IMR-90 (cell line): ENCODE data around the gene BATF2. TPM values are rescaled to one million over a fixed set of nuclear protein-coding genes. Genes with fewer than 3 reads are reported as not detected.

Source experiments
- ATAC-seq: fragments of 200-7000 bp; cut with Tn5 transposase; 2 replicates; pipeline ENCODE4 v1.9.1; 2020; ENCODE audit warnings: low read depth, mild to moderate bottlenecking, moderate library complexity
- BruUV-seq: library from RNA; stranded (reverse); fragments of 400-500 nt; replicated peaks from 2 replicates; lab custom pipeline; 2021; lab: Mats Ljungman, UMichigan
- CTCF ChIA-PET: fragments of 300-600 bp; formaldehyde crosslinking; extraction: SDS; loops from one replicate; lab custom pipeline; 2021; ENCODE audit warnings: antibody characterized with exemption; lab: Yijun Ruan, JAX
- POLR2A ChIA-PET: fragments of 300-600 bp; sonication (Branson Sonifier 250); formaldehyde crosslinking; loops from one replicate; lab custom pipeline; 2022; ENCODE audit warnings: antibody characterized with exemption; ENCODE audit not compliant: unreplicated experiment; lab: Charles Lee
- DNase-seq: peaks from one replicate; pipeline ENCODE4 v3.0.0; 2013
- H2AFZ ChIP-seq: replicated peaks from 2 replicates; pipeline ENCODE3; 2013; ENCODE audit warnings: low read length, mild to moderate bottlenecking; ENCODE audit not compliant: poor library complexity
- H2AK5ac ChIP-seq: 2 replicates; pipeline ENCODE4 v1.6.1; 2013; ENCODE audit warnings: low read depth, low read length, inconsistent platforms
- H2AK9ac ChIP-seq: replicated peaks from 2 replicates; pipeline ENCODE3; 2013; ENCODE audit warnings: mild to moderate bottlenecking, low read depth, low read length, moderate library complexity; ENCODE audit not compliant: poor library complexity
- H2BK120ac ChIP-seq: 2 replicates; pipeline ENCODE4 v1.6.1; 2013; ENCODE audit warnings: low read depth, low read length, inconsistent platforms
- H2BK15ac ChIP-seq: 3 replicates; pipeline ENCODE4 v1.6.1; 2013; ENCODE audit warnings: low read depth, low read length, inconsistent platforms
- H2BK20ac ChIP-seq: 2 replicates; pipeline ENCODE4 v1.6.1; 2013; ENCODE audit warnings: low read depth, mild to moderate bottlenecking, inconsistent platforms, low read length, moderate library complexity
- H2BK5ac ChIP-seq: 2 replicates; pipeline ENCODE4 v1.6.1; 2013; ENCODE audit warnings: mild to moderate bottlenecking, low read depth, low read length, inconsistent platforms; ENCODE audit not compliant: poor library complexity, severe bottlenecking
- H3K14ac ChIP-seq: replicated peaks from 2 replicates; pipeline ENCODE4 v1.6.1; 2013; ENCODE audit warnings: low read depth, low read length, inconsistent platforms
- H3K18ac ChIP-seq: 2 replicates; pipeline ENCODE4 v1.6.1; 2013; ENCODE audit warnings: low read depth, low read length, control low read depth
- H3K23ac ChIP-seq: 2 replicates; pipeline ENCODE4 v1.6.1; 2013; ENCODE audit warnings: low read depth, low read length, inconsistent platforms
- H3K27ac ChIP-seq: 2 replicates; pipeline ENCODE4 v1.5.1; 2013; ENCODE audit warnings: mild to moderate bottlenecking, control low read depth, low read length; ENCODE audit not compliant: insufficient read depth
- H3K27me3 ChIP-seq: 2 replicates; pipeline ENCODE4 v1.6.1; 2013; ENCODE audit warnings: low read length; ENCODE audit not compliant: control insufficient read depth, insufficient read depth
- H3K36me3 ChIP-seq: 2 replicates; pipeline ENCODE4 v1.6.1; 2013; ENCODE audit warnings: low read length, mixed read lengths; ENCODE audit not compliant: control insufficient read depth, insufficient read depth
- H3K4ac ChIP-seq: 2 replicates; pipeline ENCODE4 v1.6.1; 2013; ENCODE audit warnings: low read depth, low read length, inconsistent platforms
- H3K4me1 ChIP-seq: 2 replicates; pipeline ENCODE4 v1.6.1; 2013; ENCODE audit warnings: low read length, mixed read lengths; ENCODE audit not compliant: control insufficient read depth, insufficient read depth
- H3K4me2 ChIP-seq: 2 replicates; pipeline ENCODE4 v1.6.1; 2013; ENCODE audit warnings: low read depth, mild to moderate bottlenecking, control low read depth, low read length, moderate library complexity
- H3K4me3 ChIP-seq: 2 replicates; pipeline ENCODE4 v1.5.1; 2013; ENCODE audit warnings: low read depth, mild to moderate bottlenecking, control low read depth, low read length, moderate library complexity; ENCODE audit not compliant: insufficient read depth
- H3K56ac ChIP-seq: 2 replicates; pipeline ENCODE4 v1.6.1; 2013; ENCODE audit warnings: low read length, inconsistent platforms; ENCODE audit not compliant: insufficient read depth; ENCODE audit errors: extremely low read depth
- H3K79me1 ChIP-seq, 2 experiments: 2 replicates each; pipeline ENCODE4 v1.6.1; 2013; ENCODE audit warnings: low read length in 2 of 2, inconsistent platforms in 1 of 2, low read depth in 1 of 2
- H3K9ac ChIP-seq: 2 replicates; pipeline ENCODE4 v1.6.1; 2013; ENCODE audit warnings: low read depth, low read length, control low read depth
- H3K9me1 ChIP-seq: 2 replicates; pipeline ENCODE4 v1.6.1; 2013; ENCODE audit warnings: low read length, inconsistent platforms; ENCODE audit not compliant: insufficient read depth
- H3K9me3 ChIP-seq: 2 replicates; pipeline ENCODE4 v1.6.1; 2013; ENCODE audit warnings: low read length; ENCODE audit not compliant: control insufficient read depth, insufficient read depth
- H4K20me1 ChIP-seq: 2 replicates; pipeline ENCODE4 v1.6.1; 2013; ENCODE audit warnings: low read length, inconsistent platforms; ENCODE audit not compliant: insufficient read depth
- H4K5ac ChIP-seq: 2 replicates; pipeline ENCODE4 v1.6.1; 2013; ENCODE audit warnings: mild to moderate bottlenecking, low read depth, low read length, control low read depth
- H4K8ac ChIP-seq, 2 experiments: 2 replicates each; pipeline ENCODE4 v1.6.1; 2013; ENCODE audit warnings: low read depth in 2 of 2, low read length in 2 of 2, control low read depth in 1 of 2, inconsistent platforms in 1 of 2
- H4K91ac ChIP-seq: 2 replicates; pipeline ENCODE4 v1.6.1; 2013; ENCODE audit warnings: low read depth, low read length, inconsistent platforms; ENCODE audit not compliant: insufficient read depth
- BHLHE40 ChIP-seq: fragments of 150-350 bp; IDR thresholded peaks from 2 replicates; pipeline ENCODE4 v1.6.1; 2016; ENCODE audit warnings: mild to moderate bottlenecking, low read depth, low read length
- CEBPB ChIP-seq: IDR thresholded peaks from 2 replicates; pipeline ENCODE4 v1.6.1; 2012; ENCODE audit warnings: low read depth, low read length, improper control_type of control experiment
- CHD1 ChIP-seq: IDR thresholded peaks from 2 replicates; pipeline ENCODE4 v1.6.1; 2012; ENCODE audit warnings: low read depth, low read length, improper control_type of control experiment
- FOS ChIP-seq: fragments of 150-350 bp; IDR thresholded peaks from 2 replicates; pipeline ENCODE4 v1.6.1; 2016; ENCODE audit warnings: low read depth, low read length
- MAFK ChIP-seq: IDR thresholded peaks from 2 replicates; pipeline ENCODE4 v1.6.1; 2012; ENCODE audit warnings: low read depth, low read length, improper control_type of control experiment
- MAZ ChIP-seq: IDR thresholded peaks from 2 replicates; pipeline ENCODE4 v1.6.1; 2012; ENCODE audit warnings: low read depth, mild to moderate bottlenecking, low read length, improper control_type of control experiment, moderate library complexity, borderline replicate concordance
- MXI1 ChIP-seq: IDR thresholded peaks from 2 replicates; pipeline ENCODE4 v1.6.1; 2012; ENCODE audit warnings: low read depth, mild to moderate bottlenecking, low read length, moderate library complexity, borderline replicate concordance
- NFE2L2 ChIP-seq: fragments of 150-350 bp; IDR thresholded peaks from 2 replicates; pipeline ENCODE4 v1.6.1; 2016; ENCODE audit warnings: low read depth, mild to moderate bottlenecking, low read length
- POLR2A ChIP-seq: IDR thresholded peaks from 2 replicates; pipeline ENCODE4 v1.6.1; 2012; ENCODE audit warnings: mild to moderate bottlenecking, low read depth, low read length
- RAD21 ChIP-seq: IDR thresholded peaks from 2 replicates; pipeline ENCODE4 v1.6.1; 2012; ENCODE audit warnings: low read length, improper control_type of control experiment
- RCOR1 ChIP-seq: IDR thresholded peaks from 2 replicates; pipeline ENCODE4 v1.6.1; 2012; ENCODE audit warnings: mild to moderate bottlenecking, low read length, improper control_type of control experiment; ENCODE audit not compliant: insufficient replicate concordance
- RFX5 ChIP-seq: IDR thresholded peaks from 2 replicates; pipeline ENCODE4 v1.8.0; 2012; ENCODE audit warnings: low read depth, mild to moderate bottlenecking, low read length, moderate library complexity
- SMC3 ChIP-seq: fragments of 150-350 bp; IDR thresholded peaks from 2 replicates; pipeline ENCODE4 v1.6.1; 2016; ENCODE audit warnings: low read depth, mild to moderate bottlenecking, antibody characterized with exemption, low read length, moderate library complexity
- WGBS, 2 experiments: methylation state at CpG; one replicate each; pipeline versions ENCODE4 v1.1.5 to v1.1.7; 2013; ENCODE audit warnings: missing lambda C conversion rate in 2 of 2; ENCODE audit not compliant: insufficient read length in 1 of 2; ENCODE audit errors: extremely low coverage in 2 of 2; 5-methylcytosine and 5-hydroxymethylcytosine counted together
- dilution Hi-C: fragments of 300-500 bp; cut with HindIII; formaldehyde crosslinking; loops from one replicate; pipeline ENCODE4 v1.14.3; 2018; ENCODE audit warnings: low sequenced_read_pairs; ENCODE audit not compliant: unreplicated experiment
- in situ Hi-C: fragments of 300-500 bp; cut with MboI; formaldehyde crosslinking; loops from 3 replicates; pipeline ENCODE4 v1.14.3; 2019; ENCODE audit warnings: low sequenced_read_pairs, inconsistent platforms, mixed read lengths
- intact Hi-C: fragments of 100-400 bp; cut with micrococcal nuclease; formaldehyde crosslinking; loops from 2 replicates; pipeline ENCODE4 v1.10.0; 2022
- polyA plus RNA-seq, 3 experiments: library from polyadenylated mRNA; depleted of rRNA; stranded (reverse); fragments of >200 nt; gene quantifications; 2 replicates each; pipeline ENCODE4 v1.2.3, GENCODE V29; 2012; ENCODE audit warnings: low replicate concordance in 1 of 3
- total RNA-seq: library from RNA; depleted of rRNA; stranded (reverse); fragments of >200 nt; gene quantifications from 2 replicates; pipeline ENCODE4 v1.2.3, GENCODE V29; 2012
- TF ChIP-seq, protein P1 (sequence below): conservative IDR thresholded peaks from 2 replicates; pipeline ENCODE4 v1.5.1; 2012; ENCODE audit warnings: mild to moderate bottlenecking, low read depth, low read length, improper control_type of control experiment
- TF ChIP-seq, protein P2 (sequence below): fragments of 150-350 bp; IDR thresholded peaks from 2 replicates; pipeline ENCODE4 v1.6.1; 2017; ENCODE audit warnings: mild to moderate bottlenecking, antibody characterized with exemption, low read length, low read depth
- TF ChIP-seq, protein P3 (sequence below): fragments of 150-350 bp; IDR thresholded peaks from 2 replicates; pipeline ENCODE4 v1.6.1; 2016; ENCODE audit warnings: low read depth, mild to moderate bottlenecking, low read length, moderate library complexity, borderline replicate concordance

The BATF2 gene
- total and polyA plus RNA-seq, 2 of the 4 experiments (the other 2 are of a cell fraction), result 0.36 to 1.2 TPM

DNA sequence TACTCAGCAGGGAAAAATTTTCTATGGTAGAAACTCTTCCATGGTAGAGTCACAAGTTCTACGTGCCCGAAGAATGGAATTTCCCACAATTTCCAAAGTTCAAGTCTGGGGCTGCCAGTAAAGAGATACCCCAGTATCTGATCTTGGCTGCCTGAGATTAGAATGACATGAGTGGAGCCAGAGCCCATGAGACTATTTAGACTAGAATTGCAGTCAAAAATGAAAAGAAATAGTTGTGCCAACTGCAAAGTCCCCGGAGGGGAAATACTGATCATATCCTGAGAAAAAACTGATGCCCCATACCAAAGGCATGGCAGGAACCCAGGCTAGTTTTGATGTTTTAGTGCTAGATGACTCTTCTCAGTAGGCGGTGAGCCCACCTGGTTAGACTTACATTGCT lies 36.1 kb downstream of the BATF2 start:
- CTCF ChIA-PET, result no interaction called here
- H3K56ac ChIP-seq, result no peak overlapping the region
- DNase-seq, result no peak

More for the DNA sequence above, 36.1 kb downstream of the BATF2 start:
- H2BK15ac ChIP-seq, result no peak overlapping the region
- H3K4me1 ChIP-seq, result no peaks in the 10 kb centered on the region
- no peak overlapping the region for H3K4me2 ChIP-seq
- intact Hi-C loops (no loop called here), dilution Hi-C loops (no loop called here), in situ Hi-C loops (no loop called here)
- H3K4me3 ChIP-seq, result no peak overlapping the region
- WGBS, 2 experiments, result no CpG with 5 or more reads among the region's 4 CpGs
- H3K9me1 ChIP-seq, result no peaks in the 10 kb centered on the region
- no peaks in the 10 kb centered on the region for H3K36me3 ChIP-seq
- no peak overlapping the region for H2BK20ac ChIP-seq
- no peak overlapping the region for H2BK5ac ChIP-seq
- no peak overlapping the region for H4K5ac ChIP-seq
- H2BK120ac ChIP-seq, result no peak overlapping the region
- H4K8ac ChIP-seq, result no peak overlapping the region
- POLR2A ChIA-PET, result interaction anchor here (0.7 kb wide), 1 partner anchor 8 kb away, joined by 8 read pairs; no protein-coding TSS in a partner anchor
- H3K27ac ChIP-seq, result no peak overlapping the region
- H3K4ac ChIP-seq, result no peak overlapping the region
- H4K91ac ChIP-seq, result no peak overlapping the region
- H3K79me1 ChIP-seq, result no peaks in the 10 kb centered on the region
- H3K18ac ChIP-seq, result no peak overlapping the region
- H3K27me3 ChIP-seq, result peaks cover 2% of the 10 kb centered on the region
- no peak overlapping the region for H2AFZ ChIP-seq
- H2AK9ac ChIP-seq, result no peak overlapping the region
- H3K9me3 ChIP-seq, result no peaks in the 10 kb centered on the region
- H4K20me1 ChIP-seq, result no peaks in the 10 kb centered on the region
- TF ChIP-seq MXI1 (no peak), MAZ (no peak), CEBPB (no peak), FOS (no peak), SMC3 (no peak), RFX5 (no peak), MAFK (no peak), RAD21 (no peak), POLR2A (no peak), CHD1 (no peak), RCOR1 (no peak), NFE2L2 (no peak), BHLHE40 (no peak)
- TF ChIP-seq, protein P1, sequence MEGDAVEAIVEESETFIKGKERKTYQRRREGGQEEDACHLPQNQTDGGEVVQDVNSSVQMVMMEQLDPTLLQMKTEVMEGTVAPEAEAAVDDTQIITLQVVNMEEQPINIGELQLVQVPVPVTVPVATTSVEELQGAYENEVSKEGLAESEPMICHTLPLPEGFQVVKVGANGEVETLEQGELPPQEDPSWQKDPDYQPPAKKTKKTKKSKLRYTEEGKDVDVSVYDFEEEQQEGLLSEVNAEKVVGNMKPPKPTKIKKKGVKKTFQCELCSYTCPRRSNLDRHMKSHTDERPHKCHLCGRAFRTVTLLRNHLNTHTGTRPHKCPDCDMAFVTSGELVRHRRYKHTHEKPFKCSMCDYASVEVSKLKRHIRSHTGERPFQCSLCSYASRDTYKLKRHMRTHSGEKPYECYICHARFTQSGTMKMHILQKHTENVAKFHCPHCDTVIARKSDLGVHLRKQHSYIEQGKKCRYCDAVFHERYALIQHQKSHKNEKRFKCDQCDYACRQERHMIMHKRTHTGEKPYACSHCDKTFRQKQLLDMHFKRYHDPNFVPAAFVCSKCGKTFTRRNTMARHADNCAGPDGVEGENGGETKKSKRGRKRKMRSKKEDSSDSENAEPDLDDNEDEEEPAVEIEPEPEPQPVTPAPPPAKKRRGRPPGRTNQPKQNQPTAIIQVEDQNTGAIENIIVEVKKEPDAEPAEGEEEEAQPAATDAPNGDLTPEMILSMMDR, result no peak
- TF ChIP-seq, protein P2, sequence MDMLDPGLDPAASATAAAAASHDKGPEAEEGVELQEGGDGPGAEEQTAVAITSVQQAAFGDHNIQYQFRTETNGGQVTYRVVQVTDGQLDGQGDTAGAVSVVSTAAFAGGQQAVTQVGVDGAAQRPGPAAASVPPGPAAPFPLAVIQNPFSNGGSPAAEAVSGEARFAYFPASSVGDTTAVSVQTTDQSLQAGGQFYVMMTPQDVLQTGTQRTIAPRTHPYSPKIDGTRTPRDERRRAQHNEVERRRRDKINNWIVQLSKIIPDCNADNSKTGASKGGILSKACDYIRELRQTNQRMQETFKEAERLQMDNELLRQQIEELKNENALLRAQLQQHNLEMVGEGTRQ, result no peak
- TF ChIP-seq, protein P3, sequence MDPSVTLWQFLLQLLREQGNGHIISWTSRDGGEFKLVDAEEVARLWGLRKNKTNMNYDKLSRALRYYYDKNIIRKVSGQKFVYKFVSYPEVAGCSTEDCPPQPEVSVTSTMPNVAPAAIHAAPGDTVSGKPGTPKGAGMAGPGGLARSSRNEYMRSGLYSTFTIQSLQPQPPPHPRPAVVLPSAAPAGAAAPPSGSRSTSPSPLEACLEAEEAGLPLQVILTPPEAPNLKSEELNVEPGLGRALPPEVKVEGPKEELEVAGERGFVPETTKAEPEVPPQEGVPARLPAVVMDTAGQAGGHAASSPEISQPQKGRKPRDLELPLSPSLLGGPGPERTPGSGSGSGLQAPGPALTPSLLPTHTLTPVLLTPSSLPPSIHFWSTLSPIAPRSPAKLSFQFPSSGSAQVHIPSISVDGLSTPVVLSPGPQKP, result no peak
- no peak overlapping the region for H3K9ac ChIP-seq
- no peak overlapping the region for H2AK5ac ChIP-seq
- H3K23ac ChIP-seq, result no peak overlapping the region
- ATAC-seq, result no peak
- no TSS peak for BruUV-seq
- no peak overlapping the region for H3K14ac ChIP-seq
